Fibroblast of lung (primary cell): ENCODE results near the gene IL1RAPL2. TPM values are rescaled to one million over a fixed set of nuclear protein-coding genes. Genes with fewer than 3 reads are reported as not detected.

ENCODE experiments used
- DNase-seq, 2 donors: peaks; one replicate each; pipeline versions ENCODE4 v3.0.0 to v3.0.0-alpha.2; 2010; ENCODE audit warnings: low read depth in 2 of 2
- H2AFZ ChIP-seq: 2 replicates; pipeline ENCODE4 v1.5.1; 2012; ENCODE audit warnings: low read length, control low read depth, inconsistent platforms
- H3K27ac ChIP-seq: 2 replicates; pipeline ENCODE4 v1.5.1; 2011; ENCODE audit warnings: low read length, control low read depth; ENCODE audit not compliant: insufficient read depth
- H3K27me3 ChIP-seq: 2 replicates; pipeline ENCODE4 v1.5.1; 2011; ENCODE audit warnings: mild to moderate bottlenecking, low read length; ENCODE audit not compliant: control insufficient read depth, insufficient read depth
- H3K36me3 ChIP-seq: 2 replicates; pipeline ENCODE4 v1.5.1; 2011; ENCODE audit warnings: low read length; ENCODE audit not compliant: control insufficient read depth, insufficient read depth
- H3K4me1 ChIP-seq: 2 replicates; pipeline ENCODE4 v1.5.1; 2011; ENCODE audit warnings: low read length; ENCODE audit not compliant: control insufficient read depth, insufficient read depth; ENCODE audit errors: extremely low read depth
- H3K4me2 ChIP-seq: 2 replicates; pipeline ENCODE4 v1.5.1; 2011; ENCODE audit warnings: low read length, control low read depth; ENCODE audit not compliant: insufficient read depth; ENCODE audit errors: extremely low read depth
- H3K4me3 ChIP-seq, 4 experiments: fragments of 200-600 bp in 1 of 4; sonication (generic) in 1 of 4; replicated peaks in 1 of 4; 2 replicates each; pipeline ENCODE4 v1.5.1; 2011 to 2016; ENCODE audit warnings: low read length in 4 of 4, low read depth in 3 of 4, mild to moderate bottlenecking in 3 of 4, control low read depth in 2 of 4, inconsistent platforms in 1 of 4, mixed read lengths in 1 of 4; ENCODE audit not compliant: insufficient read depth in 1 of 4; ENCODE audit errors: control extremely low read depth in 1 of 4
- H3K79me2 ChIP-seq: 2 replicates; pipeline ENCODE4 v1.5.1; 2012; ENCODE audit warnings: mild to moderate bottlenecking, low read length, inconsistent platforms; ENCODE audit not compliant: control insufficient read depth, insufficient read depth
- H3K9ac ChIP-seq: 2 replicates; pipeline ENCODE4 v1.5.1; 2011; ENCODE audit warnings: mild to moderate bottlenecking, low read length, control low read depth; ENCODE audit not compliant: insufficient read depth
- H3K9me3 ChIP-seq: 2 replicates; pipeline ENCODE4 v1.5.1; 2012; ENCODE audit warnings: low read depth, low read length; ENCODE audit not compliant: control insufficient read depth, insufficient read depth
- H4K20me1 ChIP-seq: 2 replicates; pipeline ENCODE4 v1.5.1; 2011; ENCODE audit warnings: low read length; ENCODE audit not compliant: control insufficient read depth, insufficient read depth; ENCODE audit errors: extremely low read depth
- CTCF ChIP-seq, 2 donors: IDR thresholded peaks in 1 of 2; conservative IDR thresholded peaks in 1 of 2; 1 replicate in 1 of 2; 2 replicates in 1 of 2; pipeline ENCODE4 v1.5.1; 2011 to 2012; ENCODE audit warnings: low read length in 2 of 2, control low read depth in 1 of 2, inconsistent platforms in 1 of 2, low read depth in 1 of 2, mild to moderate bottlenecking in 1 of 2
- EZH2 ChIP-seq: IDR thresholded peaks from 2 replicates; pipeline ENCODE4 v1.5.1; 2012; ENCODE audit warnings: low read length, control low read depth, mild to moderate bottlenecking; ENCODE audit errors: missing control alignments
- polyA plus RNA-seq, 2 donors: library from polyadenylated mRNA; depleted of rRNA in 1 of 2; stranded (reverse) in 1 of 2; unstranded in 1 of 2; fragments of >200 nt; gene quantifications; 2 replicates each; pipeline ENCODE4 v1.2.1, GENCODE V29; 2011 to 2012; ENCODE audit warnings: missing spikeins in 1 of 2
- total RNA-seq: library from RNA; depleted of rRNA; stranded (reverse); fragments of >200 nt; gene quantifications from 2 replicates; pipeline ENCODE4 v1.2.1, GENCODE V29; 2014

The IL1RAPL2 gene
- total and polyA plus RNA-seq, 2 donors (not counting 1 experiment from before 2014, with no cell fraction given) = 0.22 TPM; not detected in 1

DNA sequence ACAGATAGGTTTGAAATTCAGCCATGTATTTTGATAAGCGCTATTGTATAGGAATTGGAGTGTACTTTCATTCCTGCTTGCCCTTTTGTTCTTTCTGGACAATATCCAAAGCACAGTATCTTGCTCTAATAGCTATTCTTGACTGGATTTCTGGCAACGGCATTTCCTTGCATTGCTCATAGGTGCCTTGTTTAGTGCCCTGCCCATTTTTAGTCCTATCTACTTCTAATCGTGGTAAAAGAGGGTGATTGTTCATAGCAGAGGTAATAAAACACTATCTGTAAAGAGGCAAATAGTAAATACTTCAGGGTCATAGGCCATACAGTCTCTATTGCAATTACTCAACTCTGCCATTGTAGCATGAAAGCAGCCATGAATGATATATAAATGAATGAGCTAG, 155.9 kb downstream of the IL1RAPL2 start:
- no peaks in the 10 kb centered on the region for H3K36me3 ChIP-seq
- DNase-seq = no peak
- no peak overlapping the region for H3K4me3 ChIP-seq
- no peaks in the 10 kb centered on the region for H3K9me3 ChIP-seq
- no peaks in the 10 kb centered on the region for H4K20me1 ChIP-seq
- H3K4me2 ChIP-seq = no peak overlapping the region
- H2AFZ ChIP-seq = no peak overlapping the region
- TF ChIP-seq EZH2 (no peak), CTCF (conservative IDR thresholded peaks at IDR 0.05 in 1 of 2, IDR thresholded peaks at IDR 0.05 in 1 of 2; ENCODE audit: low read depth in 1 of 2, low read length in 2 of 2) (no peak)
- H3K79me2 ChIP-seq = no peaks in the 10 kb centered on the region
- H3K9ac ChIP-seq = no peak overlapping the region
- H3K4me1 ChIP-seq = no peaks in the 10 kb centered on the region
- no peaks in the 10 kb centered on the region for H3K27me3 ChIP-seq
- no peak overlapping the region for H3K27ac ChIP-seq

GRCh38 chrX:104728456-104728855, 162.5 kb downstream of the IL1RAPL2 start:
- Histone ChIP-seq H3K36me3 (no peaks in the 10 kb centered on the region), H3K4me1 (no peaks in the 10 kb centered on the region), H3K79me2 (no peaks in the 10 kb centered on the region), H4K20me1 (no peaks in the 10 kb centered on the region), H3K9ac (no peak overlapping the region), H3K27ac (no peak overlapping the region), H3K27me3 (no peaks in the 10 kb centered on the region), H3K9me3 (no peaks in the 10 kb centered on the region), H3K4me2 (no peak overlapping the region), H3K4me3 (no peak overlapping the region), H2AFZ (no peak overlapping the region)
- no peak for TF ChIP-seq CTCF (conservative IDR thresholded peaks at IDR 0.05 in 1 of 2, IDR thresholded peaks at IDR 0.05 in 1 of 2; ENCODE audit: low read depth in 1 of 2, low read length in 2 of 2)
- TF ChIP-seq EZH2 = no peak
- no peak for DNase-seq

DNA sequence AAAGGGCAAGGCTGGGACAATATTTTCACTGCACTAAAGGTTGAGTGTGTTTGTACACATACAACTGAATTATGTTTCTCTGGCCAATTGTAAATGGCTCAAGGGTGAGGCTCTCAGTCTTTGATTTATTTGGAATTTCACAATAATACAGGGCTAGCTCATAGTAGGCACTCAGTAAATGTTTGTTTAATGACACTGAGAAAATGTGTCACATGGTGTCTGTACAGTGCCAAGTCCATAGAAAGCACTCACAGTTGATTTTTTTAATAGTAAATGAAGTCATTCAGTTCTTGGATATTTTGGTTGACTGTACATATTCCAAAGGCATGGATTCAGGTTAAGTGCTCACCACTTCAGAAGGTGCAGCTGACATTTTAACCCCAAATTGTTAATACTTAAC, 176.4 kb downstream of the IL1RAPL2 start:
- Histone ChIP-seq H3K4me1 (no peaks in the 10 kb centered on the region), H3K9me3 (no peaks in the 10 kb centered on the region), H3K79me2 (no peaks in the 10 kb centered on the region), H3K27me3 (no peaks in the 10 kb centered on the region), H3K9ac (no peak overlapping the region), H3K4me3 (no peak overlapping the region), H3K4me2 (no peak overlapping the region), H2AFZ (no peak overlapping the region), H3K36me3 (no peaks in the 10 kb centered on the region), H4K20me1 (no peaks in the 10 kb centered on the region), H3K27ac (no peak overlapping the region)
- DNase-seq = peak in 1 of 2 donors; percentile 3
- TF ChIP-seq EZH2 (no peak), CTCF (conservative IDR thresholded peaks at IDR 0.05 in 1 of 2, IDR thresholded peaks at IDR 0.05 in 1 of 2; ENCODE audit: low read depth in 1 of 2, low read length in 2 of 2) (no peak)
